Heart left ventricle (tissue), 16 donors: ENCODE results near the gene RPL13. TPM values are rescaled to one million over a fixed set of nuclear protein-coding genes. Genes with fewer than 3 reads are reported as not detected.

Experiments used
- ATAC-seq, 4 donors: fragments of 200-7000 bp; cut with Tn5 transposase; one replicate each; pipeline ENCODE4 v1.9.1; 2020 to 2022; ENCODE audit warnings: moderate library complexity in 4 of 4, mild to moderate bottlenecking in 3 of 4, moderate number of reproducible peaks in 1 of 4
- DNase-seq, 5 donors: peaks; one replicate each; pipeline ENCODE4 v3.0.0-alpha.2; 2020
- H3K27ac ChIP-seq, 12 donors: fragments of 200-600 bp; sonication (generic) in 4 of 12; one replicate each; pipeline versions ENCODE4 v1.5.0 to v1.8.0; 2016 to 2022; ENCODE audit warnings: mild to moderate bottlenecking in 2 of 12
- H3K27me3 ChIP-seq, 9 donors: fragments of 200-600 bp; sonication (generic) in 2 of 9; one replicate each; pipeline versions ENCODE4 v1.5.1 to v1.8.0; 2016 to 2022; ENCODE audit warnings: mild to moderate bottlenecking in 3 of 9
- H3K36me3 ChIP-seq, 9 donors: fragments of 200-600 bp; sonication (generic) in 2 of 9; one replicate each; pipeline versions ENCODE4 v1.5.0 to v1.8.0; 2018 to 2022; ENCODE audit warnings: mild to moderate bottlenecking in 2 of 9
- H3K4me1 ChIP-seq, 12 donors: fragments of 200-600 bp; sonication (generic) in 4 of 12; one replicate each; pipeline versions ENCODE4 v1.5.0 to v1.8.0; 2016 to 2022; ENCODE audit warnings: mild to moderate bottlenecking in 3 of 12
- H3K4me3 ChIP-seq, 12 donors: fragments of 200-600 bp; sonication (generic) in 4 of 12; one replicate each; pipeline versions ENCODE4 v1.5.0 to v1.8.0; 2017 to 2022; ENCODE audit warnings: mild to moderate bottlenecking in 9 of 12, moderate library complexity in 4 of 12
- H3K9me3 ChIP-seq, 12 donors: fragments of 200-600 bp; sonication (generic) in 4 of 12; one replicate each; pipeline versions ENCODE4 v1.5.0 to v1.8.0; 2016 to 2022; ENCODE audit warnings: mild to moderate bottlenecking in 1 of 12
- CTCF ChIP-seq, 12 donors: fragments of 200-600 bp; sonication (generic) in 4 of 12; IDR thresholded peaks; one replicate each; pipeline versions ENCODE4 v1.5.0 to v1.8.0; 2018 to 2022; ENCODE audit warnings: antibody characterized with exemption in 12 of 12, mild to moderate bottlenecking in 5 of 12
- POLR2A ChIP-seq, 2 donors: fragments of 450-650 bp; IDR thresholded peaks; one replicate each; pipeline ENCODE4 v1.6.1; 2017; ENCODE audit warnings: antibody characterized with exemption in 2 of 2, mild to moderate bottlenecking in 2 of 2, moderate library complexity in 2 of 2
- WGBS, 4 donors: extraction: QIAGEN DNeasy Blood & Tissue Kit in 2 of 4; methylation state at CpG; one replicate each; pipeline versions ENCODE4 v1.1.5 to v1.1.7; 2013 to 2018; 5-methylcytosine and 5-hydroxymethylcytosine counted together
- intact Hi-C, 10 donors: fragments of 100-400 bp; cut with DNase I; formaldehyde crosslinking; loops; one replicate each; pipeline versions ENCODE4 v1.11.1 to v1.14.2; 2022
- polyA plus RNA-seq, 2 donors: library from polyadenylated mRNA; stranded (reverse); fragments of 200-250 nt; gene quantifications; one replicate each; pipeline ENCODE4 v1.2.3, GENCODE V29; 2013
- total RNA-seq, 9 donors: library from RNA; depleted of rRNA in 2 of 9; stranded (reverse); fragments of >200 nt in 2 of 9; fragmentation: NEBNext Ultra II Directional in 3 of 9; extraction: Animal tissue kit (Norgen Biotek cat#: 25700) in 3 of 9; gene quantifications; one replicate each; pipeline versions ENCODE4 v1.1.0 to v1.2.4, GENCODE V29; 2016 to 2023
- donor health status: ischemic (EF 13 %, LVEDD 7.1; RV severe dilation, severe dysfunction).
- donor health status: healthy with polysubstance abuse.
- donor health status: DM: no; HTN: yes; CAD: no.
- donor health status: DM: no; HTN: no; CAD: no.
- donor health status: ischemic (EF 25% LVEDD 6.9; RV normal size, moderate dysfunction).
- donor health status: ischemic (EF 25% LVEDD 5.7; RV mildly dilated, moderate dysfunction).
- donor health status: healthy.
- donor health status: DM: yes; HTN: yes; CAD: no.
- donor health status: ischemic (EF 35%, LVEDD 5.7; RV mildly dilated, moderate dysfunction).
- donor health status: nonischemic (EF 11% LVEDD 7.7; RV severe dilation, severe dysfunction).
- donor health status: DM: yes; HTN: yes; CAD: no.
- donor health status: PGD.
- donor health status: ischemic (EF 29% LVEDD 5.4; RV normal size, mild dysfunction).
- donor health status: nonischemic (EF 23%, LVEDD 6.1; RV moderate dilation, normal function).

The RPL13 gene
- total and polyA plus RNA-seq, 11 donors, result 701 to 5,500 (median 1,282) TPM

GRCh38 chr16:89583197-89583894, 22.9 kb downstream of the RPL13 start:
- Histone ChIP-seq H3K36me3 (no peaks in the 10 kb centered on the region), H3K9me3 (no peaks in the 10 kb centered on the region), H3K27me3 (no peaks in the 10 kb centered on the region), H3K4me1 (peaks cover 0 to 7% (median 0%) of the 10 kb centered on the region in 12 donors), H3K4me3 (no peak overlapping the region), H3K27ac (no peak overlapping the region)
- 90 to 99% (median 90%) methylated on average over 11 to 36 of the region's 36 CpGs for WGBS, 4 donors
- ATAC-seq (peak in 1 of 4 donors; percentile 6), DNase-seq (no peak)
- TF ChIP-seq POLR2A (IDR thresholded peaks at IDR 0.05) (no peak), CTCF (IDR thresholded peaks at IDR 0.05) (no peak)
- intact Hi-C loops, result no loop called here

- DNase-seq (no peak), ATAC-seq (peak in 1 of 4 donors; percentile 26)
- Histone ChIP-seq H3K4me3 (no peak overlapping the region), H3K4me1 (peaks cover 0 to 7% (median 0%) of the 10 kb centered on the region in 12 donors), H3K36me3 (no peaks in the 10 kb centered on the region), H3K9me3 (no peaks in the 10 kb centered on the region), H3K27ac (no peak overlapping the region), H3K27me3 (no peaks in the 10 kb centered on the region)
- intact Hi-C loops, result no loop called here
- TF ChIP-seq CTCF (IDR thresholded peaks at IDR 0.05) (no peak), POLR2A (IDR thresholded peaks at IDR 0.05) (no peak)
- WGBS, 4 donors, result 91 to 92% (median 91%) methylated on average over 35 to 49 of the region's 49 CpGs
Measured at GRCh38 chr16:89583895-89584644, 23.6 kb downstream of the RPL13 start.

- H3K9me3 ChIP-seq, result no peaks in the 10 kb centered on the region
- H3K27ac ChIP-seq, result no peak overlapping the region
- H3K36me3 ChIP-seq, result no peaks in the 10 kb centered on the region
- ATAC-seq, result no peak
- no peaks in the 10 kb centered on the region for H3K27me3 ChIP-seq
- H3K4me3 ChIP-seq, result no peak overlapping the region
- DNase-seq, result no peak
- TF ChIP-seq CTCF (IDR thresholded peaks at IDR 0.05), result no peak
- no peak for TF ChIP-seq POLR2A (IDR thresholded peaks at IDR 0.05)
- intact Hi-C loops, result no loop called here
- 54 to 64% (median 61%) methylated on average over 16 to 25 of the region's 25 CpGs for WGBS, 4 donors
- H3K4me1 ChIP-seq, result peaks cover 0 to 7% (median 0%) of the 10 kb centered on the region in 12 donors
Measured at GRCh38 chr16:89584768-89585549, 24.5 kb downstream of the RPL13 start.

GRCh38 chr16:89586218-89586617, 25.7 kb downstream of the RPL13 start:
- 79 to 84% (median 82%) methylated on average over 3 to 7 of the region's 7 CpGs for WGBS, 4 donors
- intact Hi-C loops, result no loop called here
- Histone ChIP-seq H3K9me3 (no peaks in the 10 kb centered on the region), H3K36me3 (no peaks in the 10 kb centered on the region), H3K4me3 (no peak overlapping the region), H3K27ac (no peak overlapping the region), H3K27me3 (no peaks in the 10 kb centered on the region), H3K4me1 (peaks cover 0 to 7% (median 0%) of the 10 kb centered on the region in 12 donors)
- ATAC-seq, result no peak
- TF ChIP-seq POLR2A (IDR thresholded peaks at IDR 0.05), result no peak
- TF ChIP-seq CTCF (IDR thresholded peaks at IDR 0.05), result no peak
- DNase-seq, result no peak
